Naive thymus-derived CD8-positive, alpha-beta T cell (primary cell): ENCODE results near the gene ERGIC1. TPM values are rescaled to one million over a fixed set of nuclear protein-coding genes. Genes with fewer than 3 reads are reported as not detected.

Source experiments
- ATAC-seq, 2 donors: fragments of 150-1000 bp; cut with Tn5 transposase in 1 of 2; sonication (Bioruptor Pico), chemical (Tn5 transposase) in 1 of 2; 1 replicate in 1 of 2; 2 replicates in 1 of 2; pipeline ENCODE4 v1.10.0; 2021; ENCODE audit warnings: mild to moderate bottlenecking in 2 of 2, moderate library complexity in 2 of 2
- POLR2A ChIA-PET: fragments of 350-600 bp; sonication (Branson Sonifier 250); formaldehyde crosslinking; loops from one replicate; lab custom pipeline; 2021; ENCODE audit warnings: antibody characterized with exemption; lab: Charles Lee
- DNase-seq, 10 donors: peaks; one replicate each; pipeline versions ENCODE4 v3.0.0 to v3.0.0-alpha.2; 2020 to 2022
- H3K27ac Mint-ChIP-seq, 10 donors: one replicate each; pipeline ENCODE4 v1.8.0; 2020 to 2022; ENCODE audit warnings: mild to moderate bottlenecking in 10 of 10, mixed read lengths in 10 of 10, moderate library complexity in 4 of 10, inconsistent platforms in 1 of 10
- H3K27me3 Mint-ChIP-seq, 5 donors: one replicate each; pipeline ENCODE4 v1.8.0; 2021 to 2022; ENCODE audit warnings: mixed read lengths in 5 of 5
- H3K36me3 Mint-ChIP-seq, 3 donors: one replicate each; pipeline ENCODE4 v1.8.0; 2020 to 2022; ENCODE audit warnings: mixed read lengths in 3 of 3, mild to moderate bottlenecking in 2 of 3, inconsistent platforms in 1 of 3
- H3K4me1 Mint-ChIP-seq, 4 donors: one replicate each; pipeline ENCODE4 v1.8.0; 2021 to 2022; ENCODE audit warnings: mixed read lengths in 4 of 4
- H3K4me3 Mint-ChIP-seq, 10 donors: one replicate each; pipeline ENCODE4 v1.8.0; 2020 to 2022; ENCODE audit warnings: mild to moderate bottlenecking in 10 of 10, mixed read lengths in 10 of 10, moderate library complexity in 6 of 10, inconsistent platforms in 1 of 10
- H3K9me3 Mint-ChIP-seq, 9 donors: one replicate each; pipeline ENCODE4 v1.8.0; 2020 to 2022; ENCODE audit warnings: mixed read lengths in 9 of 9, mild to moderate bottlenecking in 3 of 9, inconsistent platforms in 1 of 9, moderate library complexity in 1 of 9
- polyA plus RNA-seq, 3 donors: library from polyadenylated mRNA; unstranded; fragments of 300-500 nt; fragmentation: Illumina TruSeq; gene quantifications; one replicate each; pipeline ENCODE4 v1.2.3, GENCODE V29; 2021
- total RNA-seq, 8 experiments: library from RNA in 2 of 8; stranded (reverse) in 2 of 8; gene quantifications; one replicate each; pipeline ENCODE4 v1.2.3 and lab custom pipeline; 2021 to 2026

The ERGIC1 gene
- total and polyA plus RNA-seq, 5 experiments from 2014 or later, result 18.4 to 74.4 (median 23.8) TPM

GRCh38 chr5:172871982-172872381 lies 37.9 kb downstream of the ERGIC1 start:
- POLR2A ChIA-PET, result interaction anchor here (0.6 kb wide), 1 partner anchor 108 kb away, joined by 7 read pairs; no protein-coding TSS in a partner anchor
- H3K27me3 Mint-ChIP-seq, result no peaks in the 10 kb centered on the region
- no peak for ATAC-seq
- no peak overlapping the region for H3K4me3 Mint-ChIP-seq
- peaks cover 27 to 57% (median 35%) of the 10 kb centered on the region in 4 donors for H3K4me1 Mint-ChIP-seq
- H3K9me3 Mint-ChIP-seq, result no peaks in the 10 kb centered on the region
- DNase-seq, result peak in 1 of 10 donors; percentile 30
- H3K36me3 Mint-ChIP-seq, result peaks cover 0 to 3% (median 0%) of the 10 kb centered on the region in 3 donors
- H3K27ac Mint-ChIP-seq, result peak overlapping the region in 3 of 10 donors; percentile 19 to 36 (median 23)

GRCh38 chr5:172872997-172873491 lies 39.0 kb downstream of the ERGIC1 start:
- H3K9me3 Mint-ChIP-seq, result no peaks in the 10 kb centered on the region
- peak overlapping the region in 2 of 10 donors; percentile 32 to 80 for H3K27ac Mint-ChIP-seq
- H3K4me1 Mint-ChIP-seq, result peaks cover 22 to 49% (median 39%) of the 10 kb centered on the region in 4 donors
- no peaks in the 10 kb centered on the region for H3K27me3 Mint-ChIP-seq
- H3K4me3 Mint-ChIP-seq, result no peak overlapping the region
- POLR2A ChIA-PET, result no interaction called here
- peaks cover 0 to 6% (median 0%) of the 10 kb centered on the region in 3 donors for H3K36me3 Mint-ChIP-seq
- ATAC-seq (no peak), DNase-seq (peak in 1 of 10 donors; percentile 53)

GRCh38 chr5:172873513-172873912 lies 39.5 kb downstream of the ERGIC1 start:
- Mint-ChIP-seq H3K9me3 (no peaks in the 10 kb centered on the region), H3K4me1 (peaks cover 20 to 44% (median 39%) of the 10 kb centered on the region in 4 donors), H3K36me3 (peaks cover 0 to 6% (median 0%) of the 10 kb centered on the region in 3 donors), H3K27ac (peak overlapping the region in 4 of 10 donors; percentile 48 to 87 (median 60)), H3K4me3 (no peak overlapping the region), H3K27me3 (no peaks in the 10 kb centered on the region)
- POLR2A ChIA-PET, result no interaction called here
- DNase-seq (no peak), ATAC-seq (no peak)

- POLR2A ChIA-PET, result interaction anchor here (0.7 kb wide), 4 partner anchors 12 to 84 kb away, joined by 3 to 4 read pairs (median 3); no protein-coding TSS in a partner anchor
- DNase-seq (peak in 1 of 10 donors; percentile 4), ATAC-seq (no peak)
- Mint-ChIP-seq H3K4me3 (no peak overlapping the region), H3K4me1 (peaks cover 16 to 42% (median 34%) of the 10 kb centered on the region in 4 donors), H3K27me3 (no peaks in the 10 kb centered on the region), H3K36me3 (peaks cover 0 to 6% (median 2%) of the 10 kb centered on the region in 3 donors), H3K9me3 (no peaks in the 10 kb centered on the region), H3K27ac (peak overlapping the region in 4 of 10 donors; percentile 14 to 82 (median 61))
Observed at GRCh38 chr5:172874647-172875504, 40.8 kb downstream of the ERGIC1 start.

- no peak overlapping the region for H3K4me3 Mint-ChIP-seq
- DNase-seq (peak in 1 of 10 donors; percentile 4), ATAC-seq (no peak)
- H3K9me3 Mint-ChIP-seq, result no peaks in the 10 kb centered on the region
- H3K36me3 Mint-ChIP-seq, result peaks cover 0 to 6% (median 2%) of the 10 kb centered on the region in 3 donors
- no peaks in the 10 kb centered on the region for H3K27me3 Mint-ChIP-seq
- peak overlapping the region in 5 of 10 donors; percentile 22 to 81 (median 55) for H3K27ac Mint-ChIP-seq
- peaks cover 16 to 42% (median 34%) of the 10 kb centered on the region in 4 donors for H3K4me1 Mint-ChIP-seq
- POLR2A ChIA-PET, result interaction anchor here (0.7 kb wide), 2 partner anchors 17 to 85 kb away, joined by 3 read pairs; no protein-coding TSS in a partner anchor
Observed at GRCh38 chr5:172875505-172876279, 41.6 kb downstream of the ERGIC1 start.

DNA sequence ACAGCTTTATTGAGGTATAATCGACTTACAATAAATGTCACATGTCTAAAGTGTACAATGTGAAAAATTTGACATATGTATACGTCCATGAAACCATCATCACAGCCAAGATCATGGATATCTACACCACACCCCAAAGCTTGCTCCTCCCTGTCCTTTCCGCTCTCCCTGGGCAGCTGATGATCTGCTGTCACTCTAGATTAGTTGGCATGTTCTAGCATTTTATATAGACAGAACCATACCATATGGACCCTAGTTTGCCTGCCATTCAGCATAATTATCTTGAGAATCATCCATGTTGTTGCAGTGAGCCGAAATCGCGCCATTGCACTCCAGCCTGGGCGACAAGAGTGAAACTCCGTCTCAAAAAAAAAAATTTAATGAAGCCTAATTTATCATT lies 42.5 kb downstream of the ERGIC1 start:
- no peaks in the 10 kb centered on the region for H3K9me3 Mint-ChIP-seq

GRCh38 chr5:172877466-172878260 lies 43.6 kb downstream of the ERGIC1 start:
- ATAC-seq (no peak), DNase-seq (peak in 1 of 10 donors; percentile 38)
- peaks cover 18 to 57% (median 43%) of the 10 kb centered on the region in 4 donors for H3K4me1 Mint-ChIP-seq
- H3K27me3 Mint-ChIP-seq, result no peaks in the 10 kb centered on the region
- H3K4me3 Mint-ChIP-seq, result no peak overlapping the region
- H3K27ac Mint-ChIP-seq, result peak overlapping the region in 4 of 10 donors; percentile 11 to 85 (median 26)
- no peaks in the 10 kb centered on the region for H3K9me3 Mint-ChIP-seq
- peaks cover 0 to 10% (median 2%) of the 10 kb centered on the region in 3 donors for H3K36me3 Mint-ChIP-seq
- POLR2A ChIA-PET, result no interaction called here

More for the DNA sequence above, 42.5 kb downstream of the ERGIC1 start:
- H3K4me1 Mint-ChIP-seq, result peaks cover 16 to 47% (median 37%) of the 10 kb centered on the region in 4 donors
- H3K36me3 Mint-ChIP-seq, result peaks cover 0 to 6% (median 2%) of the 10 kb centered on the region in 3 donors
- POLR2A ChIA-PET, result no interaction called here
- peak overlapping the region in 3 of 10 donors; percentile 1 to 69 (median 14) for H3K27ac Mint-ChIP-seq
- ATAC-seq (no peak), DNase-seq (peak in 1 of 10 donors; percentile 41)
- no peak overlapping the region for H3K4me3 Mint-ChIP-seq
- no peaks in the 10 kb centered on the region for H3K27me3 Mint-ChIP-seq

- DNase-seq (peak in 1 of 10 donors; percentile 44), ATAC-seq (no peak)
- no peaks in the 10 kb centered on the region for H3K9me3 Mint-ChIP-seq
- H3K27ac Mint-ChIP-seq, result peak overlapping the region in 1 of 10 donors; percentile 43
- H3K4me3 Mint-ChIP-seq, result no peak overlapping the region
- H3K36me3 Mint-ChIP-seq, result peaks cover 0 to 16% (median 2%) of the 10 kb centered on the region in 3 donors
- H3K27me3 Mint-ChIP-seq, result no peaks in the 10 kb centered on the region
- peaks cover 20 to 59% (median 47%) of the 10 kb centered on the region in 4 donors for H3K4me1 Mint-ChIP-seq
- POLR2A ChIA-PET, result no interaction called here
Observed at GRCh38 chr5:172878585-172878932, 44.5 kb downstream of the ERGIC1 start.

DNA sequence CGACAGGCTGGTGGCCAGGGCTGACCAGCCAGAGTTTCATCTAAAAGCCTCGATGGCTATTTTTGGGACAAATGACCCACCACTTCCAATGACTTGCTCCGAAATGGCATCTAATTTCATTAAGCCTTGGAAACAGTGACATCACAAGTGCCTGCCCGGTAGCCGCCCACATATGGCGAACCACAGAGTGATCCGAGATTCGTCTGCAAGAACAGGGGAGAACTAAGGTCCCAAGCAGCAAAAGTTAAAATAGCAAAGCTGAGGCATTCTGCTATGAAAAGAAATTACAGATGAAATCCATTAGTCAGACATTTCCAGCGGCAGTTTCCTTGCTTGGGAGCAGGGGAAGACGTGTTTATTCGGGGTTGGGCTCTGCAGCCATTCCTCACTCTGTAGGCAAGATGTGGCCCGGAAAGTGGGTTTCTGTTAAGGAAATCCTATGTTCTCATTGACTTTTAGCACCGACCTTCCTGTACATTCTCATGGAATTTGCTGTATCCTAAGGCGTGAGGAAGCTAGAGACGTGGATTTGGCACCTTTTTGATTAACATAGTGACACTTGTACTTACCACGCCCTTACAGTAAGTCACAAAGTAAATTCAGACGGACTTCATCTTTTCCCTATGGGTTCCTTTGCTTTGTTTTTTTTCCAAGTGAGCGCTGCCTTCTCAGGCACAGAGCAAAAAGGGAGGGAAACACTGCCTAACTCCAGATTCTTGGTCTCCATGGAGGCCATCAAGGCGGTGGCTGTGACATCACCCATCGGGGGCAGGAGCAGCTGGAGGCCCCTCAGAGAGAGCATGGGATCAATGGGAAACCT lies 45.1 kb downstream of the ERGIC1 start:
- H3K9me3 Mint-ChIP-seq, result no peaks in the 10 kb centered on the region
- H3K36me3 Mint-ChIP-seq, result peaks cover 0 to 15% (median 2%) of the 10 kb centered on the region in 3 donors
- ATAC-seq (no peak), DNase-seq (peak in 1 of 10 donors; percentile 4)
- H3K4me1 Mint-ChIP-seq, result peaks cover 20 to 59% (median 47%) of the 10 kb centered on the region in 4 donors
- H3K4me3 Mint-ChIP-seq, result no peak overlapping the region
- H3K27me3 Mint-ChIP-seq, result no peaks in the 10 kb centered on the region
- POLR2A ChIA-PET, result no interaction called here
- H3K27ac Mint-ChIP-seq, result peak overlapping the region in 1 of 10 donors; percentile 43

DNA sequence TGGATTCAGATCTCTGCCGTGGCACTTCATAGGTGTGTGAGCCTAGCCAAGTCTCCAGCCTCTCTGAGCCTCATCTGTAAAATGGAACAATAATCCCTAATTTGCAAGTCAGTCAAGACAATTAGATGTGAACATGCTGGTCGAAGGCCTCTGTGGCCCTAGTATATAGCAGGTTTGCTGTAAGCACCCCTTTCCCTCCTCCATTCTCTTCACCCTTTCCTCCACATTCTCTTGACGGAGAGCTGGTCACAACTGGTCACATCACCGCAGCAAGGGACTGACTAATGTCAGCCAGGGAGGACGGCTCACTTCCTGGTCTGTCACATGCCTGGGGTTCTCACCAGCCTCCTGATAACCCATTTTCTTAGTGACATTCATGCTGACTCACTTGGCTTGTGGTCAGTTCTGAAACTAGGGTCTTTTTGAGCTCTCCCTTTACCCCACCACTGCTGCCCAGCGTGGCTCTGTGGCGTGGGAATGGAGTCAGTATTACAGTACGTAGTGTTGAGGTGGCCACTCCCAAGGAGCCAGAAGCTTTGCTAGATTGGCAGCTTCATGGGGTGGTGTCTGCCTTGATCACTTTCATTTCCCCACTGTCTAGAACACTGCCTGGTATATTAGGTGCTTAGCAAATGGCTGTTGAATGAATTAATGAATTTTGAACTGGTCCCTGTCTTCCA lies 47.8 kb downstream of the ERGIC1 start:
- POLR2A ChIA-PET, result interaction anchor here (0.6 kb wide), 1 partner anchor 769 kb away, joined by 4 read pairs; no protein-coding TSS in a partner anchor
- H3K27me3 Mint-ChIP-seq, result no peaks in the 10 kb centered on the region
- peak overlapping the region in 8 of 10 donors; percentile 22 to 91 (median 48) for H3K27ac Mint-ChIP-seq
- peak in 1 of 10 donors; percentile 19 for DNase-seq
- no peak for ATAC-seq
- H3K4me1 Mint-ChIP-seq, result peaks cover 19 to 53% (median 38%) of the 10 kb centered on the region in 4 donors
- no peaks in the 10 kb centered on the region for H3K9me3 Mint-ChIP-seq
- H3K4me3 Mint-ChIP-seq, result no peak overlapping the region
- peaks cover 0 to 25% (median 2%) of the 10 kb centered on the region in 3 donors for H3K36me3 Mint-ChIP-seq
